Activated CD8-positive, alpha-beta memory T cell treated with anti-CD3 and anti-CD28 coated beads for 36 hours (primary cell): ENCODE data around the gene RBM47. TPM values are rescaled to one million over a fixed set of nuclear protein-coding genes. Genes with fewer than 3 reads are reported as not detected.
"Not testable (repeated sequence)": the region's sequence is repeated elsewhere in the genome, so short reads cannot be mapped to it uniquely, and the experiment has no call there.

Experiments used
- CTCF ChIA-PET: fragments of 350-600 bp; sonication (Branson Sonifier 250); formaldehyde crosslinking; loops from one replicate; lab custom pipeline; 2021; ENCODE audit warnings: antibody characterized with exemption; lab: Charles Lee
- POLR2A ChIA-PET: fragments of 350-600 bp; sonication (Branson Sonifier 250); formaldehyde crosslinking; loops from one replicate; lab custom pipeline; 2021; ENCODE audit warnings: antibody characterized with exemption; lab: Charles Lee
- total RNA-seq, 2 experiments: library from RNA; stranded (reverse); gene quantifications; one replicate each; pipeline ENCODE4 v1.2.3, GENCODE V29; 2021

The RBM47 gene
- total RNA-seq, 2 experiments from 2014 or later, result 0.67 to 0.76 TPM

DNA sequence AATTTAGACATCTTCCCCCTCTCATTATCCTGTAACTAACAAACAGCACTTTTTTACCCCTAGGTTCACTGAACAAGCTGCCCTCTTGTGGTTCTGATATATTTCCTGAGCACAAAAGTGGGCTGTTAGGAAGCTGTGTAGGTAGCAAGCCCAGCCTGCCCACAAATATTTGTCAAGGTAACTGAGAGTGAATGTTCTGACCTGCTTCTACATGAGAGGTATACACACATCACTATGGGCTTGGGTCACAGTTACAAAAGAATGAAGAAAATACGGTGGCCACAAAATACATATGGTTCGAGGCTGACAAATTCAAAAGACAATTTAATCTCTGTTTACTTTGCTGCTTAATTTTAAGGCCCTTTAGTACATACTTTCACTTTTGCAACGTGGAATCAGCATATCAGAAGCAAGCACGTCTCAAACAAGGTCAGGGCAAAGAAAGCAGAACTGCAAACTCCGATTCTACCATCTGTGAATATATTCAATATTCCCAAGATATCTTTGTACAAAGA lies 78.7 kb downstream of the RBM47 start:
- ChIA-PET CTCF (no interaction called here), POLR2A (no interaction called here)

GRCh38 chr4:40550196-40550595 lies 79.5 kb downstream of the RBM47 start:
- POLR2A ChIA-PET, result no interaction called here
- CTCF ChIA-PET, result interaction anchor here (0.5 to 1.0 kb wide), 2 partner anchors 9 to 87 kb away, joined by 3 read pairs; no protein-coding TSS in a partner anchor

DNA sequence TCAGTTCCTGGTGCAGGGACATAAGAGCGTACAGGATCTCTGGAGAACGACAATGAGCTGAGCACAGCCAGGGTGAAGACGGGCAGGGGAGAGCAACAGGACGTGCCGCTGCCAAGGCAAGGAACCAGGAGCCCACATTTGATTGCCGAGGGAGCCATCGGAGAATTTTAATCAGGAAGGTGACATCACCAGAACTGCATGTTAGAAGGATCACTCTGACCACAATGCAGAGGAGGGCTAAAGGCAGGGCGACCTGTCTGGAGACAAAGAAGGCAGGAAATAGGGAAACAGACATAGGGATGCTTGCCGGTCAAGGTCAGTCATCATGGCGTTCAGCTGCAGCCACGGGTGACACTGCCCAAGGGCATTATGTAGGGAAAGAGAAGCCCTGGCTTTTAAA lies 81.4 kb downstream of the RBM47 start:
- ChIA-PET POLR2A (no interaction called here), CTCF (no interaction called here)

GRCh38 chr4:40547789-40548132 lies 81.9 kb downstream of the RBM47 start:
- ChIA-PET CTCF (no interaction called here), POLR2A (no interaction called here)

DNA sequence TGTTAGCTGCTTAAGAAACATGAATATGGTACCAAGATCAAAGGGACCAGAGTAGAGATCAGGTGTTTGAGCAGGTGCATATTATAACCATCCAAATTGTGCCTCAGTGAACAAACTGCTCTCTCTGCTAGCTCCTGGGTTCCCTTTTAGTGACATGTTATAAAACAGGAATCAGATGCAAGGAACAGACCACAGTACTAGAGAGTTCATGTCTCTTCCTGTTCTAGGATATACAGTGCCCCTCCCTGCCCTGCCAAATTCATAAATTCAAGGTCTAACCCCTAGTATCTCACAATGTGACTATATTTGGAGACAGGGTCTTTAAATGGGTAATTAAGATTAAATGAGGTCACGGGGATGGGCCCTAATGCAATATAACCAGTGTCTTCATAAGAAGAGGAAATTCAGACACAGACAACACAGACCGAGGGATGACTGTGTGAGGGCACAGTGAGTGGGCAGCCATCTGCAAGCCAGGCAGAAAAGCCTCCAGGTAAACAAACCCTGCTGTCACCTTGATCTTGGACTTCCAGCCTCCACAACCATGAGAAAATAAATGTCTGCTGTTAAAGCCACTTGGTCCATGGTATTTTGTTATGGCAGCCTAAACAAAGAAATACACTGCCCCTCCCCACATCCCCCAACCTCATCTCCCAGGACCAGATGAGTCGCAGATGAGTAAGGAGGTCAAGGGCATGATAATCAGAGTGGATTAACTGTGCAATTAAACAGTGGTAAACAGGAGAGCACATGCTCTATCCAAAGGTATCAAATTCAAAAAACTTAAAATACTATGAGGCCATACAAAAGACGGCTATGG lies 82.5 kb downstream of the RBM47 start:
- ChIA-PET POLR2A (no interaction called here), CTCF (interaction anchor here (0.9 kb wide), 1 partner anchor 16 kb away, joined by 3 read pairs; no protein-coding TSS in a partner anchor)

DNA sequence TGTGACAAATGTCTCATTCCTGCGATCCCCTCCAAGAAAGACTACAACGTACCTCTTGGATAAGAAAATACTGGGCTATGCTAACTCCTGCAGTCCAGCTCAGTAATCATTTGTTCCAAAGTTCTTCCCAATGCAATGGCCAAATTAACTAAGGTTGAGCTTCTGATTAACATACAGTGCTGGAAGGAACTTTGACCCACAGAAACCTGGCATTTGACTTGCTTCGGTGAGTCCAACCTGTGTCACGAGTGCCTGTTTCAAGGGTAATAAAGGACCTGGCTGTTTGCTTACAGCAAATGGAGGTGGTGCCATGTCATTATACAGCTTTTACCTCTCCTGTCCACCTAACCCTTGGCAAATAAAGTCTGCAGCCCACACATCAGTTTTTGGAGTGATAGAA lies 83.2 kb downstream of the RBM47 start:
- POLR2A ChIA-PET, result no interaction called here
- CTCF ChIA-PET, result interaction anchor here (0.9 kb wide), 1 partner anchor 17 kb away, joined by 3 read pairs; no protein-coding TSS in a partner anchor

- POLR2A ChIA-PET, result not testable (repeated sequence)
Measured at GRCh38 chr4:40545487-40545886, 84.2 kb downstream of the RBM47 start.

DNA sequence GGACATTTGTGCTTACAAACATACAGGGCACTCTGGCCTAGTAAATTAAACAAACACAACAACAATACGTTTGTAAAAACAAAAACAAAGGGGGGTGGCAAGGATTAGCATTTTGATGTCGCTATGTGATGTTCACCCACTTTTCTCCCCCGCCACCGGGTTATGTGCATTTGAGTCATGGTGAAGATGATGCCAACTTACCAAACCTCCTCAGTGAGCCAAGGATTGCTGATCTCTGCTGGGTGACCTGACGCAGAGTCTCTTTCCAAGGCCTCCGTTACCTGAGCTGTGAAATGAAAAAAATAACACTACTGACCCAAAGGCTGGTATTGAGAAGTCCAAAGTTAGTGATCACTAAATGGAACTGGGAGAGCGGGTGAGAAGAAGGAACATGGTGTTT lies 85.4 kb downstream of the RBM47 start:
- CTCF ChIA-PET, result interaction anchor here (0.6 kb wide), 1 partner anchor 127 kb away, joined by 5 read pairs; no protein-coding TSS in a partner anchor
- POLR2A ChIA-PET, result interaction anchor here (0.7 kb wide), 1 partner anchor 154 kb away, joined by 10 read pairs; no protein-coding TSS in a partner anchor

More at GRCh38 chr4:40545487-40545886, 84.2 kb downstream of the RBM47 start:
- CTCF ChIA-PET, result not testable (repeated sequence)

GRCh38 chr4:40540800-40541199 lies 88.9 kb downstream of the RBM47 start:
- CTCF ChIA-PET, result interaction anchor here (0.7 kb wide), 3 partner anchors 9 to 786 kb away, joined by 3 read pairs; no protein-coding TSS in a partner anchor
- POLR2A ChIA-PET, result interaction anchor here (0.7 kb wide), 1 partner anchor 302 kb away, joined by 4 read pairs; no protein-coding TSS in a partner anchor

DNA sequence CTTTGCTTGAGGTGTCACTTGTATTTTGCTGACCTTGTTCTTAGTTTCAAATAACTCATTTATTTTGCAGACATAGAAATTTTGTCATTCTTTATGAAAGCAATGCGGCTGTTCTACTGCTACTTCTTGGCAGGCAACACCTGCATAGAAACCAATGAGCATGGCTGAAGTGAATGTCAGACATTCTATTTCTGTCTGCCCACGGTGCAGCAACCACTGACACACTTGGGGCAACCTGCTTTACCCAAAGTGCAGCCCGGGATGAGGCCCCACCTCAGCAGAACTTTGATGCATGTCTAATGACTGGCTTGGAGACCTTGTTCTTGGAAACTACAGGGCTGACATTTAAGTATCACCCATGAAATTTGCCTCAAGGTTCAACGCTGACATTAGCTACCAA lies 93.6 kb downstream of the RBM47 start:
- ChIA-PET CTCF (no interaction called here), POLR2A (no interaction called here)

- ChIA-PET POLR2A (no interaction called here), CTCF (no interaction called here)
Measured at GRCh38 chr4:40531636-40532023, 98.0 kb downstream of the RBM47 start.

- CTCF ChIA-PET, result no interaction called here
- POLR2A ChIA-PET, result no interaction called here
Measured at GRCh38 chr4:40530961-40531635, 98.6 kb downstream of the RBM47 start.

DNA sequence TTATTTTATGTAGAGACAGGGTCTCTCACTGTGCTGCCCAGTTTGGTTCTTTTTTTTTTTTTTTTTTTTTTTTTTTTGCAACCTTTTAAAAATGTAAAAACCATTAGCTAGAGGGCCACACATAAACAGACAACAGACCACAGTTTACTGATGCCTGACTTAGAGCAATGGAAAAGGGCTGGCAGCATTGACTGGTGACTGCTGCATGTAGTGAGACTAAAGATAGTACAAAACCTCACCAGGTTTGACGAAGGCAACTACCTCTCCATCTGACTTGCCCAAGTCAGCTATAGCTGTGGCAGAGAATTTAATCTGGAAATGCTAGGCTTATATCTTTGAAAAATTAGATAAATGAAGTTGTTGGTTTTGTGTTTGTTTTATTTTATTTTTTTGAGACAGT lies 102.9 kb downstream of the RBM47 start:
- ChIA-PET CTCF (no interaction called here), POLR2A (interaction anchor here (0.7 kb wide), 1 partner anchor 716 kb away, joined by 3 read pairs; no protein-coding TSS in a partner anchor)

DNA sequence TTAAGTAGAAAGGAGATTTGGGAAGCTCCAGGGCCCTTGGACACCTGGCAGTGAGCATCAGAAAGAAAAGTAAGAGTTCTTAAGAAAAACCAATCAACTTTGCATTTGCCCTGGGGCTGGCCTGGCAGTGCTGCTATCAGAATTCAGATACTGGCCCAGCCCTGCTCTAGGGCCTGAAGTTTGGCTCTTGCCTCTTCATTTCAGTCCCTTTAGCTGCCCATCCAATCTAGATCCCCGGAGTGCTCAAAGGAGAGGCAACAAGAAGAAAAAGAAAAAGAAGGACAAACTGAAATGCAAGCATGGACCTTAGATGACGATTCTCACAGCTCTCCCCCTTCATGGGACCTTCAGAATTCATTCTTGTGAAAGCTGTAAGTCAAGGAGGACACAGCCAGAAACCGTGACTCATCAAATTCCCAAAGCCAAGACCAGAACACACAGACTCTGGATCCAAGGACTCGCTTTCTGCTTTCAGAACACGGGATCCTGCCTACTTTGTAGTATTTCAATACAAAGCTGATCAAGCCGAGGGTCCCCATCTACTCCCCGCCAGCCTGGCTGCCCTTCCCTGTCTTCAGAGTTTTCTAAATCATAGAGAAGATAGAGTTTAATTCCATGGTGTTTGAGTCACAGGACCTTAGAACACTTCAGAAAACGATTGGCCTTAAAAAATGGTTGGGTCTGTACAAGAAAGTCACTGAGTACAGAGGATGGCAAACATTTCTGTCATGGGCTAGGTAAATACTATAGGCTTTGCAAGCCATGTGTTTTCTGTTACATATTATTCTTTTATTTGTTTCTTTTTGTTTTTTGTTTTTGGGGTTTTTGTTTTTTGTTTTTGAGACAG lies 103.7 kb downstream of the RBM47 start:
- ChIA-PET POLR2A (no interaction called here), CTCF (no interaction called here)

DNA sequence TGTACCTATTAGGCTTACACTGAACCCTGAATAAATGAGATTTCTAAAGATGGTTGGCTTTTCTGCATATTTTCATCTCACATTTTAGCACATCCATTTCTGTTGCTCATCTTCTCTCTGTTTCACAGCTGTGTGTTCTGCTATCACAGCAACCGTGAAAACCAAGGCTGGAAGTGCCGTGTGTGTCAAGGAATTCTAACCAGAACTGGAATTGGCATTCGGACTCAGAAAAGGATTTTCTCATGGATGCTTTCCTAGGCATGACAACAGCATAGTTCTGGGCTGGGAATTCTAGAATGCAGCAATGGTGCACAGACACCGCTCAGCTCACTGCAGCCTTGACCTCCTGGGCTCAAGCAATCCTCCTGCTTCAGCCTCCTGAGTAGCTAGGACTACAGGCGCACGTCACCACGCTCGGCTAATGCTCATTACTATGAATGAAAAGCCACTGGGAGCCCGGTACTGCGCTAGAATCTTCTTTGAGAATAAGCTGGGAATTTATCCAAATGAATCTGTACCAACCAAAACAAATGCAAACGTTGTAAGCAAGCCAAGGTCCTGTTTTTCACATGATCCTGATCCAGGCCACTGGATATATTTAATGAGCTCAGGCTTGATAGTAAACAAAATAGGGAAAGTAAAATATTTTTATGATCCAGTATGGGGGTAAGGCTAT lies 105.2 kb downstream of the RBM47 start:
- ChIA-PET POLR2A (no interaction called here), CTCF (no interaction called here)

DNA sequence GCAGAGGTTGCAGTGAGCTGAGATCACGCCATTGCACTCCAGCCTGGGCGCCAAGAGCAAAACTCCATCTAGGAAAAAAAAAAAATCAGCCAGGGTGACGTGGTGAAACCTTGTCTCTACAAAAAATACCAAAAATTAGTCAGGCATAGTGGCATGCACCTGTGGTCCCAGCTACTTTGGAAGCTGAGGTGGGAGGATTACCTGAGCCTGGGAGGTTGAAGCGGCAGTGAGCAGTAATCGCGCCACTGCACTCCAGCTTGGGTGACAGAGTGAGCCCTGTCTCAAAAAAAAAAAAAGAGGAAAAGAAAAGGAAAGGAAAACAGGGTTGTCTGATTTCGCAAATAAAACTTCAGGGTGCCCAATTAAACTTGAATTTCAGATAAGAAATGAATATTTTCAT lies 106.1 kb downstream of the RBM47 start:
- ChIA-PET POLR2A (no interaction called here), CTCF (no interaction called here)

- ChIA-PET CTCF (no interaction called here), POLR2A (no interaction called here)
Measured at GRCh38 chr4:40521957-40522356, 107.7 kb downstream of the RBM47 start.

- POLR2A ChIA-PET, result no interaction called here
- CTCF ChIA-PET, result no interaction called here
Measured at GRCh38 chr4:40520533-40520932, 109.1 kb downstream of the RBM47 start.

GRCh38 chr4:40517081-40517480 lies 112.6 kb downstream of the RBM47 start:
- POLR2A ChIA-PET, CTCF ChIA-PET: not testable (repeated sequence)
